Stimulated activated CD8-positive, alpha-beta memory T cell treated with anti-CD3 and anti-CD28 coated beads, Interleukin-7, amount 100 ng/mL, for 48 hours (primary cell): Measurements from ENCODE around the gene USE1.

ENCODE experiments used
- DNase-seq, 2 donors: peaks; one replicate each; pipeline ENCODE4 v3.0.0-alpha.2; 2020; ENCODE audit warnings: low read depth in 1 of 2; ENCODE audit errors: extremely low read depth in 1 of 2

The USE1 gene

DNA sequence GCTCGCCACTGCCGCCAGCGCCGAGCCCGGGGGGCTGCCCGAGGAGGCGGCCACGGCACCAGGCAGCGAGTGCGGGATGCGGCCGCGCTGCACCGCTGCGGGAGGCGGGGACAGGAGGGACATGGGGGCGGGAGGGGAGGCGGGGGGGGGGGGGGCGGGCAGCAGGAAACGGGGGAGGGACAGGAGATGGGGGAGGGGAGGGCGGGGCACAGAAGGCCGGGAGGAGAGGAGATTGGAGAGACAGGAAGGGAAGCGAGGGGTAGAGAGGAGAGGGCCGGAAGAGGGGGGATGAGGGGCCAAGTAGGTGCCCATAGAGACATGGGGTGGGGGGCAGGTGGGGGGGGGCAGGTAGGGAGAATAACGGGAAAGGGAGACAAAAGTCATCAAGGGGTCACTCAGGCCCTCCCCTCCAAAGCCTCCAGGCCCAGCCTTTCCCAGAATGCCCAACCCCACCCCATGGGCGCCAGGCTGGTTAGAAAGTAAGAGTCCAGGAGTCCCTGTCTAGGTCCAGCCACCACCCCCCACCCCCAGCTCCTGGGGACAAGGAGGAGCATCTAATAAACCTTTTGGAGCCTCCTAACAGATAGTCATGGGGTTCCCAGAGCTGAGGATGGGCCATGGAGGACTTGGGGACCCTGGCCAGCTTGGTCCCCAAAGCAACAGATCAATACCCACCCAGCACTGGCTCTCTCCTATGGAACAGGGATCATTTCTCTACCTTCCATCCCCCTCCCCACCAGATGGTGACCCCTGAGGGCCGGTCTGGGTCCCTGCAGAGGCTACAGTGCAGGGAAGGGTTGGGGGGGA, 21.0 kb downstream of the USE1 start:
- no peak for DNase-seq

DNA sequence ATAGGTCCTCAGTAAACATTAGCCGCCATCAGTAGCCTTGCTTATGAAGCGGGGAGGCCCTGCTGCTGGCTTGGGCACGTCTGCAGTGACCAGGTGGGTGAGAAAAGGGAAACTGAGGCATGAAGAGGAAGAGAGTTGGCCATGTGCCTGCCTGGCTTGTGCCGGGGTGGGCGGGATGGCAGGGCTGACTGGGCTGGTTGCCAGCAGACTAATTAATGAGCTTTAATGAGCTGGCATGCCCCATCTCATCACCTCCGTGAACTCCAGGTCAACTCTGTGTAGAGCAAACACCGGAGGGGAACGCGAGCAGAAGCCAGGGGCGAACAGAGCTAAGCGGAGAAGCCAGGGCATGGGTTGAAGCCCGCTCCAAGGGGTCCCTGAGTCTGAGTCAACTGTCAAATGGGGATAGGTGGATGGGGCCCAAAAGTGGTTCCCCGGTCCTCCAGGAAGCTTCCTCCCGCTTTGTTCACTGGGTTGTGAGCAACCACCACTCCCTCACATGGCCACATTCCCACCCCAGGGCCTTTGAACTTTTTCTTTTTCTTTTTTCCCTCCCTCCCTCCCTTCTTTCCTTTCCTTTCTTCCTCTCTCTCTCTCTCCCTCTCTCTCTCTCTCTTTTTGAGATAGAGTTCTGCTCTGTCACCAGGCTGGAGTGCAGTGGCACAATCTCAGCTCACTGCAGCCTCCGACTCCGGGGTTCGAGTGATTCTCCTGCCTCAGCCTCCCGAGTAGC, 21.8 kb downstream of the USE1 start:
- DNase-seq, result no peak

GRCh38 chr19:17237747-17238706, 22.9 kb downstream of the USE1 start:
- DNase-seq, result no peak

- DNase-seq, result no peak
Observed at GRCh38 chr19:17240062-17240752, 25.1 kb downstream of the USE1 start.

GRCh38 chr19:17240826-17241399, 25.8 kb downstream of the USE1 start:
- DNase-seq, result no peak

- DNase-seq, result no peak
Observed at GRCh38 chr19:17242431-17243208, 27.5 kb downstream of the USE1 start.

- DNase-seq, result no peak
Observed at GRCh38 chr19:17243211-17243829, 28.2 kb downstream of the USE1 start.

DNA sequence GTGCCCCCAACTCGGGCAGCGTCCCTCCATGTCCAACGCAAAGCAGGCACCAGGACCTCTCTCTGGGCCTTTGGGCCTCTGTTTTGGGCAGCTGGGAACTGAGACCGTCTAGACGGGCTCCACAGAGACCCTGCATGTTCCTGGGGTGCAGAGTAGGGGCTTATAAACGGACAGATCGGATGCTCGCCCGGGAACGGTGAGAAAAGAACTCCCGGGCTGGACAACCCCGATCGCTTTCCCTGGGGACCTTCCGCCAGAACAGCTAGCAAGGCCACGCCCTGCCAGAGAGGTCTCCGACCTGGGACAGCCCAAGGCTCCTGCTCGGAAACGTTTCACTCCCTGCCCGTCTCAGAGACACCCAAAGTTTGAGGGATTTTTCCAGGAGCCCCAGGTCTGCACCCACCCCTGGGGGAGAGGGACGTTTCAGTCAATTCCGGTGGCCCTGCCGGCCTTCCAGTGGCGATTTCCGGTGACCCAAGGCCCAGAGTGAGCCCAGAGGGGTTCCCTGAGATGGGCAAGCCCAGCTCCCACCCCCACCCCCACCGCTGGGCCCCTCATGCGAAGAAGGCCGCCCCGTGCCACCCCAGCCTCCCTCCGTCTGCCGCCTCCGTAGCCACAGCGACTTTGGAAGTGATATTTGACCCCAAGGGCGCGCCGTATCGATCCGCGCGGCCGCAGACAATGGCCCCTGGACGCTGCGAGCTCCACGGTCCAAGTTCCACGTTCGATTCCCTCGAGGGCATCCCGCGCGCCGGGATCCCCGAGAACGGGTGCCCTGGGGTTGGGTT, 28.9 kb downstream of the USE1 start:
- no peak for DNase-seq

DNA sequence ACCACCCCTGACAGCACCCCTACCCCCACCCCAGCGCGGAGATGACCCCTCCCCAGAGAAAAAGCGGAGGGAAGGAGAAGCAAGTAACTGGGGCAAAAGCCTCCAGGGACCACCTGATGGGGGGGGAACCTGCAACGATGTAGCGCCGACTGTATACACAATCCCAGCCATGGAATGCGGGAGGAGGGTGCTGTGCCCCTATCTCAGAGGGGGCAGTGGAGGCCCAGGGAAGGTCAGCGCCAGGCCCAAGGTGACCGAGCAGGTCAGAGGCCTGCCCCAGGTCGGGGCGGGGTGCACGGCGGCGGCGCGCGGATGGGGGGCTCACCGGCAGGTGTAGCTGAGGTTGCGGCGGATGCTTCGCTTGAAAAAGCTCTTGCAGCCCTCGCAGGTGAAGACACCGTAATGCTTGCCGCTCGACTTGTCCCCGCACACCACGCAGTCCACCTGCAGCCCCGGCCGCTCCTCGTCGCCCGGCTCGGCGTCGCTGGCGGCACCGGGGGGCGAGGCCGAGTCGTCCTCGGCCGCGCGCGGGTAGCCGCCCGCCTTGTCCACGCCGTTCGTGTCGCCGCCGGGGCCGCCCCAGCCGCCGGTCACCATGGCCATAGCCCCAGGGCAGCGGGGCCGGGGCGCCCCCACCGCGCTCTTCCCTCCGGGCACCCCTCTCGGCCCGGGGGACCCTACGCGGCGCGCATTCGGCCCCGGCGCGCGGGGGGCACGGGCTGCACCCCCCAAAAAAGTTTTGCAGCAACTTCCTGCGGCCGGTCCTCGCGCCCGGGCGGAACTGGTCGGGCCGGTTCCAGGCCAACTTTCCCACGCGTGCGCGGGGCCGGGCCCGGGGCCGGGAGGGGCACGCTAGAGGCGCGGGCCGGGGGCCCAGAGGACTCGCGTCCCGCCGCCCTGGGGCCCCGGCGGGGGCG, 29.7 kb downstream of the USE1 start:
- DNase-seq, result no peak

DNA sequence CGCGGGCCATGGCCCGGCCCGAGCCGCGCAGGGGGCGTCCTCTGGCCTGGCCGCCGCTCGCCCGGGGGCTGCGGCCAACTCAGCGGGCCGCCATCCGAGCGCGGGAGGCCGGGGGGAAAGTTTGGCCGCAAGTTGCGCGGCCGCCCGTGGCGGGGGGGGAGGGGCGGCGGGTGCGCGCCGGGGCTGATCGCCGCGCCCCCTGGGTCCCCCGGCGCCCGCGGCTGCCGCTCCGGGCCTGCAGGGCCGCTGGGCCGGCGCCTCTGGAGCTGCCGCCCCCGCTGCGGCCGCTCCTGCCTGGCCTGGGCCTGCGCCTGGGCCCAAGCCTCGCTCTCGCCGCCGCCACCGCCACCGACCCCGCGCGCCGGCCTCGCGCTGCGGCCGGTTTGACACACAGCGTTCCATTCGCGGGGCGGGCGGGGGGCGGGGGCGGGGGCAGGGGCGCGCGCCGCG, 30.4 kb downstream of the USE1 start, which contains the start of gene NR2F6:
TSS of gene NR2F6 (minus strand) at position 385 of the 450 bp plus-strand sequence. CDS start 699 bp downstream, outside the sequence.
- no peak for DNase-seq

DNA sequence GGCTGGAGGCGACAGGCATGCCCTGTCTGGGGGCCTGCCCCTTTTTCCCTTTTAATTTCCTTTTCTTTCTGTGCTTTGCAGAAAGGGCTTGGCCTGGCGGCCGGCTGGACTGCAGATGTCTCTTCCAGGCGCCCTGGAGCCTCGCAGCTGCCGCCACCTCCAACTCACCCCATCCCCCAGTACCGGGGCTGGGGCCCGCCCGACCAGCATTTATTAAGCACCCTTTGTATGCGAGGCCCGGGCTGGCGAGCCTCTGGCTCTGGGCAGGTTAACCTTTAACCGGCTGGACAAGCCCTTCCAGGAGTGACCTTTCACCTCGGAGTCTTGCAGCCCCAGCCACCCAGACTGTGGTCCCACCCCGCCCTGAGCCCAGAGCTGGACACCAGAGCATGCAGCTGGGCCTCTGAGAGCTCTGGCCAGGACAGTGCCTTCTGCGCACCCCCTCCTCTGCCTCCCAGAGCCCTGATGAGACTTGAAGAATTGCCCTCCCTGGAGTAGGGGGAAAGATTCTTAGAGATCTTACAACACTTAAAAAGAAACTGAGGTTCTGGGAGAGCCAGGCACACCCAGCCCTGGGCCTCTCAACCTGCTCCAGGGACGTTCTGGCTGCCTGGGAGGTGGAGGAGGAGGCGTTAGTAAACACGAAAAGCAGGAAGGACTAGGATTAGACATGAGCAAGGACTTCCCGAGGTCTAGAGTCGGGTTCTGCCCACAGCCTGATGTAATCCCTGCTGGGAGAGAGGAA, 31.7 kb downstream of the USE1 start:
- DNase-seq, result no peak

DNA sequence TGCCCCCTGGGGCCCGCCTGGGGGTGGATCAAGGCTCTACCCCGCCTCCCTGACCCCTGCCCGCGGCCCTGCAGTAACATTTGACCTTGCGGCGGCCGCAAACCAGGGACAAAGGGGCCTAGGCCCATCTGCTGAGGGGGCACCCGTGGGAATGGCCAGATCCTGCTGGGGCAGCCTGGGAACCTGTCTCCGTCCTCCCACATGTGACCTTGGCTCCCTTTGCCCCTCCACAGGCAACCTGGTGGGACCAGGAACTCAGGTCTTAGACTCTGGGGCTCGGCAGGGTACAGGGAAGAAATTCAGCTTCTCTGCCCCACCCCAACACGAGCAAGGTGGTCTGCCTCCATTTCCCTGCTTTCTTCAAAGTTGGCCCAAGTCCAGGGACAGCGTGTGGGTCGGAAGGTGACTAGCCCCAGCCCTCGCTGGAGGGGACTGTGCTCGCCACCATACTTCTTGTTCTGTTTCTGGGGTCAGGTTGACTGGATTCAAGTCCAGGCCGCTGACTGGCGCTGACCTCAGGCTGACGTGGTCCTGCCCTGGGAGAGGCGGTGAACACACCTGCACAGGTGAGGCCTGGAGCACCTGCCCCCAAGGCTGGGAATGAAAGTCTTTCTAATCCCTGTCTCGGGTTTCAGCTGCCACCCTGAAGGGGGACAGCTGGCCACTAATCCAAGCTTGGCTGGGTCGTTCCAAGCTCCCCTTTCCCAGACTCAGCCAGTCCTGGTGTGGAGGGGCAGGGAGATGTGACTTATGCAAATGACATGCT, 33.0 kb downstream of the USE1 start:
- DNase-seq, result no peak

DNA sequence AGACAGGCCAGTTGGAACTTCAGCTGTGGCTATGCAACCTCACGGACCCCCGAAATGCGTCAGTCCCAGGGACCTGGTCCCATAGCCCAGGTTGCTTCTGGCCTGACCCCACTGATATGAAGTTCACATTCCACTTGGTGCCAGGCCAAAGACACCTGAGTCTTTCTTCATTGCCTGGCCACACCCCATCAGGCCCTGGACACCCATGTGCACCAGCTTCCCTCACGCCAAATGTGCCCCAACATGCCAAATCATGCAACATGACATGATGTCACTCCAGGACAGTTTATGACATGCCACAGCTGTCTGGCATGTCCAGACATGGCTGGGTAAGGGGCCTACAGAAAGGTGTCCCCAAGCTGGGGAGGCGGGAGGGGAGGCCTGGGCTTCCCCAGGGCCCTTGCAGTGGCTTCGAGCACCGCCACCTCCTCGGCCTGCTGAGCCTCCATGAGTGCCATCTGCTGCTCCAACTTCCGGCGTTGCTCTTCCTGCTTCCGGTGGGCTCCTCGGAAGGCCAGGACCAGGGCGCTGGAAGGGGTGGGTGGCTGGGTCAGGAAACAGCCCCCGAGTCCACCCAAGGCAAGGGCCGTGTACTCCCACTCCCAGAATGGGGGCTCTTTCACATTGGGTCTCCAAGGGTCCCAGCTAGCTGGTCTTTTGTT, 34.9 kb downstream of the USE1 start:
- no peak for DNase-seq

GRCh38 chr19:17254636-17255035, 39.5 kb downstream of the USE1 start:
- DNase-seq, result no peak

- no peak for DNase-seq
Observed at GRCh38 chr19:17255150-17255621, 40.0 kb downstream of the USE1 start.
